Measurements from ENCODE around the gene FRAS1. TPM values are rescaled to one million over a fixed set of nuclear protein-coding genes. Genes with fewer than 3 reads are reported as not detected.

Gene FRAS1
- total RNA-seq, 4 donors from 2014 or later: 3.1 to 11.4 (median 6.7) TPM

DNA sequence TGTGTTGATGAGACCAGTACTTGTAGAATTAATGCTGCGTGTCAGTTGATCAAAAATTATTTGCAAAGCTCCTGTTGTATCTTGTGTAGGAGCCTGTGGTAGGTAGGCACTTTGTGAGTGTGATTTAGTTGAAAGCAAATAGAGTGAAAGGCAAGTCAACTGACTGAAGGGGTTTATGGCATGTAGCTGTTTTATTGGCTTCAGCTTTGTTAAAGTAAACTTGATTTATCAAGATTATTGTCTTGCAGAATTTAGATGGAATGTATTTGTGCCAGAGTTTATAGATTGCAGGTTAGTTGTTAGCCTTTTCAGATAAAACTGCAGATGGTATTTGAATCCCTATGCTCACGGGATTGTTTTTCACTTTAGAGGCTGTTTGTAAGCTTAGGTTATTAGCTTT is 128.0 kb downstream of the FRAS1 start:
- intact Hi-C loops (cut with DNase I): no loop called here
- peaks cover 0 to 13% (median 0%) of the 10 kb centered on the region in 3 donors for H3K4me1 ChIP-seq
- DNase-seq: no peak
- H3K27ac ChIP-seq: no peak overlapping the region
- 56 to 86% methylated on average over 2 of the region's 2 CpGs for WGBS, 2 donors
- no peaks in the 10 kb centered on the region for H3K9me3 ChIP-seq
- no peaks in the 10 kb centered on the region for H3K36me3 ChIP-seq
- H3K27me3 ChIP-seq: no peaks in the 10 kb centered on the region
- TF ChIP-seq POLR2A (IDR thresholded peaks at IDR 0.05): no peak
- TF ChIP-seq, protein P1, sequence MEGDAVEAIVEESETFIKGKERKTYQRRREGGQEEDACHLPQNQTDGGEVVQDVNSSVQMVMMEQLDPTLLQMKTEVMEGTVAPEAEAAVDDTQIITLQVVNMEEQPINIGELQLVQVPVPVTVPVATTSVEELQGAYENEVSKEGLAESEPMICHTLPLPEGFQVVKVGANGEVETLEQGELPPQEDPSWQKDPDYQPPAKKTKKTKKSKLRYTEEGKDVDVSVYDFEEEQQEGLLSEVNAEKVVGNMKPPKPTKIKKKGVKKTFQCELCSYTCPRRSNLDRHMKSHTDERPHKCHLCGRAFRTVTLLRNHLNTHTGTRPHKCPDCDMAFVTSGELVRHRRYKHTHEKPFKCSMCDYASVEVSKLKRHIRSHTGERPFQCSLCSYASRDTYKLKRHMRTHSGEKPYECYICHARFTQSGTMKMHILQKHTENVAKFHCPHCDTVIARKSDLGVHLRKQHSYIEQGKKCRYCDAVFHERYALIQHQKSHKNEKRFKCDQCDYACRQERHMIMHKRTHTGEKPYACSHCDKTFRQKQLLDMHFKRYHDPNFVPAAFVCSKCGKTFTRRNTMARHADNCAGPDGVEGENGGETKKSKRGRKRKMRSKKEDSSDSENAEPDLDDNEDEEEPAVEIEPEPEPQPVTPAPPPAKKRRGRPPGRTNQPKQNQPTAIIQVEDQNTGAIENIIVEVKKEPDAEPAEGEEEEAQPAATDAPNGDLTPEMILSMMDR (IDR thresholded peaks at IDR 0.05): no peak
- no peak overlapping the region for H3K4me3 ChIP-seq

- no peak for DNase-seq
- no peaks in the 10 kb centered on the region for H3K27me3 ChIP-seq
- H3K36me3 ChIP-seq: no peaks in the 10 kb centered on the region
- H3K27ac ChIP-seq: no peak overlapping the region
- 58 to 60% methylated on average over 6 of the region's 6 CpGs for WGBS, 2 donors
- H3K4me1 ChIP-seq: peaks cover 0 to 13% (median 0%) of the 10 kb centered on the region in 3 donors
- no peak for TF ChIP-seq POLR2A (IDR thresholded peaks at IDR 0.05)
- TF ChIP-seq, protein P1 (IDR thresholded peaks at IDR 0.05): no peak
- intact Hi-C loops (cut with DNase I): no loop called here
- H3K4me3 ChIP-seq: no peak overlapping the region
- no peaks in the 10 kb centered on the region for H3K9me3 ChIP-seq
These were observed 129.7 kb downstream of the FRAS1 start for GRCh38 chr4:78186597-78187543.

DNA sequence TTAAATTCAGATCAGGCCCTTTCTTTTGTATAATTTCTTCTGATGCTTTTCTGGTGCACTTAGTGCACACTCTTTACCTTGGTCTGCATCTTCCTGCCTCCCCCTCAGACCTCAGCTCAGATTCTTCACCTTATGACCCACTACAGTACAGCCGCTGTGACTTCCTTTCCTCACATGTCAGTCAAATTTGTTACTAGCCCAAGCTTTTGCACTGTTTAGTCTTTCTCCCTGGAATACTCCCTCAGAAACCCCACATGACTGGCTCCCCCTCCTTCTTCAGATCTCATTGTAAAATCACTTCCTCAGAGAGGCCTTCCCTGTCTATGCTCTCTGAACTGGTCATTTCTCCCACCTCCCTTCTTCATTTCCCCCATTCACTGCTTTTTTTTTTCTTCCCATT is 132.9 kb downstream of the FRAS1 start:
- TF ChIP-seq, protein P1 (IDR thresholded peaks at IDR 0.05): no peak
- TF ChIP-seq POLR2A (IDR thresholded peaks at IDR 0.05): no peak
- H3K4me1 ChIP-seq: peaks cover 0 to 13% (median 0%) of the 10 kb centered on the region in 3 donors
- H3K36me3 ChIP-seq: no peaks in the 10 kb centered on the region
- intact Hi-C loops (cut with DNase I): no loop called here
- 64 to 83% methylated on average over 1 of the region's 1 CpG for WGBS, 2 donors
- peaks cover 0 to under 1% (median 0%) of the 10 kb centered on the region in 3 donors for H3K9me3 ChIP-seq
- H3K27me3 ChIP-seq: no peaks in the 10 kb centered on the region
- no peak overlapping the region for H3K4me3 ChIP-seq
- H3K27ac ChIP-seq: no peak overlapping the region
- DNase-seq: no peak

DNA sequence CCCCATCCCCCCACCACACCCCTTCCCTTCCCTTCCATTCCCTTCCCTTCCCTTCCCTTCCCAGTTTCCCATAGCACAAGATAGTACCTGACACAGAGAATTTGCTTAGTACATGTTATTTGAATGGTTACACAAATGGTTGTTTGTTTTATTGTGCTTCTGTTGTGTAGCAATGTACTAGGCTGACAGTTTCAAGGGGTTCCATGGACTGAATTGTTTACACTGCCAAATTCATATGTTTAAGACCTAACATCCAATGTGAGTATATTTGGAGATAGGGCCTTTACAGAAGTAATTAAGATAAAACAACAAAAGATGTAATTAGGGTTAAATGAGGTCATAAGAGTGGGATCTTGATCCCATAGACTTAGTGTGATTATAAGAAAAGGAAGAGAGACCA is 133.5 kb downstream of the FRAS1 start:
- Histone ChIP-seq H3K36me3 (no peaks in the 10 kb centered on the region), H3K4me3 (no peak overlapping the region), H3K4me1 (peaks cover 0 to 10% (median 0%) of the 10 kb centered on the region in 3 donors), H3K27me3 (no peaks in the 10 kb centered on the region), H3K27ac (no peak overlapping the region), H3K9me3 (peaks cover 0 to 6% (median 0%) of the 10 kb centered on the region in 3 donors)
- no peak for TF ChIP-seq POLR2A (IDR thresholded peaks at IDR 0.05)
- TF ChIP-seq, protein P1 (IDR thresholded peaks at IDR 0.05): no peak
- DNase-seq: no peak
- intact Hi-C loops (cut with DNase I): no loop called here

- Histone ChIP-seq H3K4me3 (no peak overlapping the region), H3K27me3 (no peaks in the 10 kb centered on the region), H3K9me3 (peaks cover 0 to 9% (median 0%) of the 10 kb centered on the region in 3 donors), H3K4me1 (peaks cover 0 to 6% (median 0%) of the 10 kb centered on the region in 3 donors), H3K36me3 (no peaks in the 10 kb centered on the region), H3K27ac (no peak overlapping the region)
- no peak for DNase-seq
- TF ChIP-seq POLR2A (IDR thresholded peaks at IDR 0.05): no peak
- TF ChIP-seq, protein P1 (IDR thresholded peaks at IDR 0.05): no peak
- intact Hi-C loops (cut with DNase I): no loop called here
- 90 to 92% methylated on average over 4 of the region's 4 CpGs for WGBS, 2 donors
These were observed 140.8 kb downstream of the FRAS1 start for GRCh38 chr4:78197947-78198346.
